GM21576 (cell line): ENCODE data around the gene NAAA.
"Not testable (repeated sequence)": the region's sequence is repeated elsewhere in the genome, so short reads cannot be mapped to it uniquely, and the experiment has no call there.

ENCODE experiments used
- ATAC-seq: cut with Tn5 transposase; IDR thresholded peaks from one replicate; pipeline ENCODE4 v1.9.1; 2021; ENCODE audit warnings: mild to moderate bottlenecking, moderate library complexity; ENCODE audit not compliant: unreplicated experiment

NAAA gene

GRCh38 chr4:75940692-75941253, at the start of gene NAAA:
Gene NAAA (minus strand): TSS chr4:75941013. CDS start chr4:75940949, 64 bp downstream.
- peak; percentile 72 for ATAC-seq

GRCh38 chr4:75989846-75990528, 49.2 kb upstream of the NAAA start:
- no peak for ATAC-seq

GRCh38 chr4:75985116-75985515, 44.3 kb upstream of the NAAA start:
- no peak for ATAC-seq

DNA sequence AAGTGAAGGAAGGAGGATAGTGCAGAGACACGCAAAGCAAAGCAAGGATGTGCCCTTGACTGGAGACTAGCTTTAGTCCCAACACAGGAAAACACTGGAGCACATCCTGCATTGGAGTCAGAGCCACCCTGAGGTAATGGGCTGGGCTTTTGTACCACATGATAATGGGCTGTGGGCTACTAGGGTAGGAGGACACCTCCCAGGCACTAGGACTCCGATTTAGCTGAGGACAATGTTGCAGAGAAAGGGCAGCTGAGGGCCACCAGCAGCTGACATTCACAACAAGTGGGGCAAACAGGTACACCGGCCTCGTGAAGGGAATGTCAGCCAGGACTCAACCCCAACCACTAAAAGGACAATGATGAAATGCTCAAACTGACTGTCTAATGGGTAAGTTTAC, 39.8 kb upstream of the NAAA start:
- no peak for ATAC-seq

GRCh38 chr4:75976177-75976576, 35.4 kb upstream of the NAAA start:
- ATAC-seq = no peak

DNA sequence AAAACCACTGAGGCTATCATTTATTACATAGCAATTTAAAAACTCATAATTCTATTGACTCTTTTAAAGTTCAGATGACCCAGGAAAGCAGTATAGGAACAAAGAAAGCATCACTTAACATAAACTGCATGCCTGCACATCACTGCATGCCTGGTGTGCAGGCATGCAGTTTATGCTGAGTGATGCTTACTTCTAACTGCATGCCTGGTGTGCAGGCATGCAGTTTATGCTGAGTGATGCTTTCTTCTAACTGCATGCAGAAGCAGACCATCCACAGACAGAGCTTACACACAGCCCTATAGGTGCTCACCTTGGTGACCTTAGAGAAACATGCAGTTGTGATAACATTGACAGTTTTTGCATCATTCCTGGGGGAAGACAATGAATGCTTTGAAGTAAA, 33.0 kb upstream of the NAAA start:
- ATAC-seq = no peak

DNA sequence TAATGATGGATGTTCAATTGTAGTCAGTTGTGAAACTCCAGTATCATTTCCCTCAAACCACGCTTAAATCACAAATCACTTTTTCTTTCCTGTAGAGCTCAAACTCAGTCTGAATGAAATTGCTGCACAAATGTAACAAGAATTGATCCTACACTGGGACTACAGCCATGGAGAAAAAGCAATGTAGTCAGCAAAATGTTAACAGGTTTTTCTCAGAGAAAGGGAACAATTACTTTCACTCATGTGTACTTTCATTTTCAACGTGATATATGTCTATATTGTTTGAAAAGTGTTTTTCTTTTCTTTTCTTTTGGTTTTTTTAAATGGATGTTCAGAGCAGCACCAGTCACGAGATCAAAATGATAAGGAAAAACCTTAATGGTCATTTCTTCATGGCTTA, 27.3 kb upstream of the NAAA start:
- no peak for ATAC-seq

GRCh38 chr4:75963558-75963957, 22.7 kb upstream of the NAAA start:
- no peak for ATAC-seq

- ATAC-seq = not testable (repeated sequence)
Measured at GRCh38 chr4:75962072-75962471, 21.3 kb upstream of the NAAA start.

DNA sequence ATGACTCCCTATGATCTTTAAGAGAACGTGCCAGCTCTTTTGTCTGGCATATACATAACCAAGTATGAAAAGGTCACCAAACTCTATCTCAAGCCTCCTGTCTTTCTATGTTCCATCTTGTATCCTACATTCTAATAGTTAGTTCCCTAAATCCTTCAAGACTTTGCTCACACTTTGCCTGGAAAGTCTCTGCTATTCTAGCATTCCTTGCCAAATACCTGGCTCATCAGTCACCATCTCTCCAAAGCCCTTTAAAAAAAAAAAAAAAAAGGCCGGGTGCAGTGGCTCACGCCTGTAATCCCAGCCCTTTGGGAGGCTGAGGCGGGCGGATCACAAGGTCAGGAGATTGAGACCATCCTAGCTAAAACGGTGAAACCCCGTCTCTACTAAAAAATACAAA, 17.7 kb upstream of the NAAA start:
- ATAC-seq = not testable (repeated sequence)

DNA sequence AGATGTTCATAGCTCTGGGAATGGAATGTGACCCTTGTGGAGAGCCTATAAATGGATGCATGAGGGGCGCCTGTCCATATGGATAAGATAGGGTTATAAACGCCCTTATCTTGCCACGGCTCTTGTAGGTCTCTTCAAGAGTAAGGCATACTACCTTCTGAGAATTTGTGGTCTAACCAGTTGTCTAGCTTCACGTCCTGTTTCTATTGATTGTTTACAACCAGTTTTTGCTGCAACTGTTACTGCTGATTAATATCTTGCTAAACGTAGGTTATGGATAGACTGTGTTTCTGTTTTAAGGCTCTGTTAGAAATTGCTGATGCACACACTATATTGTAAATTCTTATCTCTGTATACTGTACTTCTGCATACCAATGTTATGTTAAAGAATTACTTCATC, 14.0 kb upstream of the NAAA start:
- ATAC-seq = not testable (repeated sequence)

DNA sequence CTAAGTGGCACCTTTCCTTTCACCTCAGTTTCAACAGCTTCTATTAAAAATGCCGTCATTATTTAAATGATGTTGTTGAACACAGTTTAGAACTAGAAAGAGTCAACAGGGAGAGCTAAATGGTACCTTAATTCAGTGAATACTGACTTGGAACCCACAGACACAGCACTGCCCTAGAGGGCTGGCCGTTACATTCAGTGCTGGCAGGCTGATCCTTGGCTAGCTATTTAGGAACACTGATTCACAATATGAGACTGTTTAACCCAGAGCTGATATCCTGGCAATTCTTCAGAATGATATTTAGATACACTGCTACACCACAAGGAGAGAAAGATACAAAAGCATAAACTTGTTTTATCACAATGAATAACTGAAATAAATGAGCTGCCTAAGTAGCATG, 12.7 kb upstream of the NAAA start:
- ATAC-seq = no peak

- ATAC-seq = no peak
Measured at GRCh38 chr4:75950213-75950815, 9.5 kb upstream of the NAAA start.

DNA sequence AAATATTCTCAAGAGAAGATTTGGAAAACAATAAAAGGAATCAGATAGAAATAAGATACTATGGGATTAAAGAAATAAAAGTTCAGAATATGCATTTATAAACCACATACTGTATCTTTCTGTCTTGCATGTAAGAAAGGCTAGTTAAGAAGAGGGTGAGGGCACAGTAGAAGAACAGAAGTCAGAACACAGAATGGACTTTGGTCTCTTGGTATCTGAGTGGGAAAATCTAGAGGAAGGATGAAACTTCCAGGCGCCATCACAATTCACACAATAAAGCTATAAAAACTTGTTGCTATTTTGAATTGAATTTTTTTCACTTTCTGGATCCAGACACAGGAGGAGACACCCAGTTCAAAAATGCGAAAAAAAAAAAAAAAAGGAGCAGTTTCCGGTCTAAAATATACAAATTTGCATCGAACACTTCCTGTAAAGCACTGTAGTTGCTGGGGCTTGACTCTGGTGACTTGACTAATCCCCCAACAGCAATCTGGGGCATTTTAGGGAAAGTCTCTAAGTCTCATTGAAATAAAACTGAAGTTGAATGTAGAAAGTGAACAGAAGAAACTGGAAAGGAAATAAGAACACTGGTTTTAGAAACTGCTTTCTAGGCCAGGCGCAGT, 8.1 kb upstream of the NAAA start:
- peak; percentile 95 for ATAC-seq

DNA sequence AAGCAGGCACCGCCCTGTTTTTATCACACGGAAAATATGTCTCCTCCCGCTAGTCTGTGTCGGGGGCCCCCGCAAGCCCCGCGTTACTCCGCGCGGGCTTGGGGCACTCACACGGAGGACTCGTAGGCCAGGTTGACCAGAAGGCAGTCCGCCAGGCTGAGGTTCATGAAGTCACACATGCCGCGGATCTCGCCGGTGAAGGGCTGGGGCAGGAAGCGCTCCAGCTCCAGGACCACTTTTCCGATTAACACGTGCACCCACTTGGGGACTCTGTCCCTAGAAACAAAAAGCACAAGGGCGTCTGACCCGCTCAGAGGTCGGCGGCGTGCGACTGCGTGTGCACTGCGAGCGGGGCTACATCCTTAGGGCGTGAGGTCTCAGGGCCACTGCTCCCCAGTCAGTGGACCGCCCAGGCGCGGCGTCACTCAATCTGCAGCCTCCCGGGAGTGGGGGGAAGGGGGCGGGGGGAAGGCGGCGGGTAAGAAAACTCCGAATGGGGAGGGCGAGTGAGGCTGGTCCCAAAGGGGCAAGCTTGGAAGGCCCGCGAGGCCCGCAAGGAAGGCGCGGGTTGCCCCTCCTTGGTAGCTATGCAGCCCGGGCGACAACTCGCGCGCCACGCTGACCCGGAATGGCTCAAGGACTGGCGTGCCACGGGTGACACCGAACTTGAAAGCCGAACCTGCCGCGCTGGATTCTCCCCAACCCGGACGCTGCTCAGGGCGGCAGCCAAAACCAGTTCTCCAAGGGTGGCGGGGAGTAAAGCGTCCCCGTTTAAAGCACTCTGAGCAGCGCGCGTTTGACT, 722 bp downstream of the NAAA start:
- peak; percentile 56 for ATAC-seq

DNA sequence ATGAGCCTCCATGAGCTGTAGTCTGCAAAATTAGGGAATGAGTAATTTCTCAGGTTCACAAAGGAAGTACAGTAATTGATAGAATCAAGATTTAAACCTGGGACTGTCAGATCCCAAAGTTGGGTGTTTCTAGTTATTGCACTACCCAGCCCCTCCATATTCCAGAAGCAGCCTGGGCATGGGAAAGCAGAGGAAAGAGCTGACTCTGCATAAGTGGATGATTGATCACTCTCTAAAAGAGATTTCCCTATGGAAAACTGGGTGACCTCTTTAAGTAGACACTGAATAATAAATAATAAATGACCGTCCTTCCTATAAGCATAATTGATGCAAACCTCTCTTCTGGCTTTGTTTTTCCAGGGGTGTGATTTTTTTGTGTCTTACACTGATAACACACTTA, 5.2 kb downstream of the NAAA start:
- no peak for ATAC-seq

DNA sequence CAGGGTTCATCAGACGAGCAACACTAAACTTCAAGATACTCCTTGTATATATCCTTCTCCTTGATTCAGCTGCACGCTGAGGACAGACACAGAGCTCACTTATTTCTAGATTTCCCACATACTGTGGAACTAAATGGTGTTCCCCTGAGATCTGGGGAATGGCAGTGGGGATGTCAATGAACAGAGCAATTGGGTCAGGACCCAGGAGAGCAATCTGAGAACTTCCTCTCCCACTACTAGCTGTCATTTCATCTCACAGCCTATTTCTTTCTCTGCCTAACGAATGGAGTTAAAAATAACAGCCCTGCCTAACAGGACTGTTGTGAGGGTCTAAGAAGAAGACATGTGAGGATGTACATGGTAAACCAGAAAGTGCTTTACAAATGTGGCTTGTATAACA, 10.7 kb downstream of the NAAA start:
- no peak for ATAC-seq

GRCh38 chr4:75924916-75925315, 15.9 kb downstream of the NAAA start:
- ATAC-seq = not testable (repeated sequence)

DNA sequence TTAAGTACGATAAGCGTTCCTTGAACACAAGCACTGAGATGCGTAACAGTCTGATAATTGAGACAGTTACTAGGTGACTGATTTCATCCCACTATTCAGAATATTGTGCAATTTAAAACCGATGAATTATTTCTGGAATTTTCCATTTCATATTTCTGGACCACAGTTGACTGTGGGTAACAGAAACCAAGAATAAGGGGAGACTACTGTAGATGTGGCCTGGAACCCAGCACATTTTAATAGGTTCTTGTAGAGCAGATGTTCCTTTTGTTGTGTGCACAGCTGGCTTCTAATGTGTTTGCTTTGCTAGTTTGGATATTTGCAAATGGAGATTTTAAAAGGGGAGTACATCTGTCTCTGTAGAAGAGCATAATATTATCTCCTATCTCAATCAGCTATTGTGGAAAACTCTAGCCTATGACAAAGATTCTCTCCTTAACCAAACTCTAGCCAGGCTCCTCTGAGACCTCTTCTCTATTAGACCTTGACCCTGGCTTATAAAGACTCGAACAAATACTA, 16.4 kb downstream of the NAAA start:
- no peak for ATAC-seq

GRCh38 chr4:75922588-75922987, 18.2 kb downstream of the NAAA start:
- ATAC-seq = no peak

DNA sequence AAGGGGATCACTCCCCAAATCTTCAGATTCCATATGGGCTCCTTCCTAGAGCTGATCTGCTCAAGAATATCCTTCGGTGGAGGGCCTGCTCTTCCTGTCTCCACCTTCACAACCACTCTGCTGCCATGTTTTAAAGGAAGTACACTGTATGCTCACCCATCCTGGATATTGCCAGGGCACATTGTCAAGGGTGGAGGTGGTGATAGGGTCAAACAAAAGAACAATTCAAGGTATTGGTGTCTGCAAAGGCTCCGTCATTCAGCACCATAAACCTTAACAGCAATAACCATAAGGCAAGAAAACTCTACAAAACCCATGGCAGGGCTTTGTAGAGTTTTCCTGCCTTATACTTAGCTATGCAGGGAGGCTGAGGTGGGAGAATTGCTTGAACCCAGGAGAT, 18.9 kb downstream of the NAAA start:
- no peak for ATAC-seq
